Measurements from ENCODE around the gene HTRA2.
"Not testable (repeated sequence)": the region's sequence is repeated elsewhere in the genome, so short reads cannot be mapped to it uniquely, and the experiment has no call there.

Gene HTRA2

GRCh38 chr2:74548285-74548899, 18.7 kb downstream of the HTRA2 start:
- no peak for DNase-seq

GRCh38 chr2:74548900-74549826, 19.4 kb downstream of the HTRA2 start:
- no peak for DNase-seq

GRCh38 chr2:74550231-74550630, 20.5 kb downstream of the HTRA2 start:
- no peak for DNase-seq

- DNase-seq = no peak
These were observed 21.8 kb downstream of the HTRA2 start for GRCh38 chr2:74551530-74551929.

GRCh38 chr2:74551942-74552913, 22.5 kb downstream of the HTRA2 start:
- DNase-seq = no peak

- no peak for DNase-seq
These were observed 23.4 kb downstream of the HTRA2 start for GRCh38 chr2:74552914-74553811.

- peak; percentile 95 for DNase-seq
These were observed 24.4 kb downstream of the HTRA2 start, which contains the start of the genes DOK1 and LOXL3 for GRCh38 chr2:74553892-74554819. Gene DOK1, plus strand, starts transcription at chr2:74554720. Its CDS starts 35 bp downstream, at chr2:74554755. Gene LOXL3, minus strand, starts transcription at chr2:74553942. Its CDS starts 1,308 bp downstream, at chr2:74552634.

- no peak for DNase-seq
These were observed 25.2 kb downstream of the HTRA2 start for GRCh38 chr2:74554820-74555531.

- DNase-seq = no peak
These were observed 25.9 kb downstream of the HTRA2 start for GRCh38 chr2:74555610-74556103.

- no peak for DNase-seq
These were observed 26.4 kb downstream of the HTRA2 start for GRCh38 chr2:74556159-74556558.

GRCh38 chr2:74556831-74557370, 27.2 kb downstream of the HTRA2 start:
- DNase-seq = no peak

- no peak for DNase-seq
These were observed 28.8 kb downstream of the HTRA2 start for GRCh38 chr2:74558284-74559230.

GRCh38 chr2:74559912-74560311, 30.2 kb downstream of the HTRA2 start:
- DNase-seq = no peak

GRCh38 chr2:74560591-74560990, 30.9 kb downstream of the HTRA2 start:
- no peak for DNase-seq

- DNase-seq = not testable (repeated sequence)
These were observed 31.3 kb downstream of the HTRA2 start for GRCh38 chr2:74561022-74561421.

GRCh38 chr2:74562126-74562775, 32.5 kb downstream of the HTRA2 start:
- DNase-seq = no peak

GRCh38 chr2:74564222-74564621, 34.5 kb downstream of the HTRA2 start:
- DNase-seq = no peak

All from activated CD8-positive, alpha-beta memory T cell treated with anti-CD3 and anti-CD28 coated beads for 24 hours (primary cell).